Uterus (tissue), 4 donors: Measurements from ENCODE around the gene CHRNB1. TPM values are rescaled to one million over a fixed set of nuclear protein-coding genes. Genes with fewer than 3 reads are reported as not detected.

Source experiments
- DNase-seq, 2 donors: peaks; one replicate each; pipeline ENCODE4 v3.0.0-alpha.2; 2019 to 2020
- H3K27ac ChIP-seq, 2 donors: fragments of 200-600 bp; sonication (generic); 1 replicate in 1 of 2; 2 replicates in 1 of 2; pipeline ENCODE4 v1.5.1; 2016 to 2018
- H3K27me3 ChIP-seq, 2 donors: fragments of 200-600 bp; sonication (generic); one replicate each; pipeline ENCODE4 v1.5.1; 2018 to 2019; ENCODE audit warnings: control low read depth in 1 of 2
- H3K36me3 ChIP-seq, 2 donors: fragments of 200-600 bp; sonication (generic); one replicate each; pipeline ENCODE4 v1.5.1; 2019; ENCODE audit warnings: control low read depth in 1 of 2
- H3K4me1 ChIP-seq, 2 donors: fragments of 200-600 bp; sonication (generic); one replicate each; pipeline ENCODE4 v1.5.1; 2018 to 2019; ENCODE audit warnings: control low read depth in 1 of 2
- H3K4me3 ChIP-seq, 2 donors: fragments of 200-600 bp; sonication (generic); 1 replicate in 1 of 2; 2 replicates in 1 of 2; pipeline ENCODE4 v1.5.1; 2018 to 2019; ENCODE audit warnings: mild to moderate bottlenecking in 1 of 2
- H3K9me3 ChIP-seq, 2 donors: fragments of 200-600 bp; sonication (generic); one replicate each; pipeline ENCODE4 v1.5.1; 2019; ENCODE audit warnings: control low read depth in 1 of 2
- POLR2A ChIP-seq, 2 donors: fragments of 450-650 bp; IDR thresholded peaks; one replicate each; pipeline ENCODE4 v1.6.1; 2016; ENCODE audit warnings: antibody characterized with exemption in 2 of 2, mild to moderate bottlenecking in 1 of 2, moderate library complexity in 1 of 2
- intact Hi-C: fragments of 100-400 bp; cut with DNase I; formaldehyde crosslinking; loops from one replicate; pipeline ENCODE4 v1.15.1; 2023; ENCODE audit warnings: low total_unique reads
- total RNA-seq, 4 donors: library from RNA; depleted of rRNA in 3 of 4; stranded (reverse); fragments of >200 nt in 3 of 4; gene quantifications; one replicate each; pipeline versions ENCODE4 v1.1.0 to v1.2.4, GENCODE V29; 2014 to 2023
- TF ChIP-seq, protein P1 (sequence below), 4 experiments: fragments of 200-600 bp in 2 of 4; fragments of 450-650 bp in 2 of 4; sonication (generic) in 2 of 4; IDR thresholded peaks; one replicate each; pipeline ENCODE4 v1.5.1; 2016 to 2019; ENCODE audit warnings: antibody characterized with exemption in 4 of 4, mild to moderate bottlenecking in 2 of 4, moderate library complexity in 1 of 4
- donor health status: DM: yes; HTN: yes; CAD: no.

Gene CHRNB1
- total RNA-seq, 4 donors from 2014 or later: 3.2 to 16.9 (median 10.9) TPM

DNA sequence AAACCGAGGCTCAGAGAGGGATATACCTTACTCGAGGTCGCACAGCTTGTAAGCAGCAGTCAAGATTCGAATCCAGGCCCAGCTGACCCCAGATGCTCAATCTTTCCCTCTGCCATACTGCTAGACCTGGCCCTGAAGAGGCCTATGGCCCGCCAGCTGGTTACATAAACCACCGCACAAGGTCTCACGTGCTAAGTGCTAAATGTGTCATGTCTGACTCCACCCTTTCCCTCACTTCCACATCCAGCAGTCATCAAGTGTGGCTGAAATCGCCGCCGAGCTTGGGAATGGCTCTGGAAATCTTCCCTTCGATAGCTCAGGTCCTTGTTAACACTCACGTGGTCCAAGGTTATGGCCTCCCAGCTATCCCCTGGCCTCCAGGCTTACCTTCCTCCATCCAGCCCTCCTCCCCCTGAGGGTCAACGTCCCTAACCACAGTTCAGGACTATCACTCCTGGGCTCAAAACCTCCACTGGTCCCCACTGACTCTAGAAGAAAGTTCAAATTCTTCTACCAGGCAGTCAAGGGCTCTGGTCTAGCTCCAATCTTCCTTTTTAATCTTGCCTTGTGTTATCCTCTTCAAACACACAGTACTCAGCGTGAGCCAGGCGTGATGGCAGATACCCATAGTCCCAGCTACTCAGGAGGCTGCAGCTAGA is 31.0 kb downstream of the CHRNB1 start:
- TF ChIP-seq, protein P1, sequence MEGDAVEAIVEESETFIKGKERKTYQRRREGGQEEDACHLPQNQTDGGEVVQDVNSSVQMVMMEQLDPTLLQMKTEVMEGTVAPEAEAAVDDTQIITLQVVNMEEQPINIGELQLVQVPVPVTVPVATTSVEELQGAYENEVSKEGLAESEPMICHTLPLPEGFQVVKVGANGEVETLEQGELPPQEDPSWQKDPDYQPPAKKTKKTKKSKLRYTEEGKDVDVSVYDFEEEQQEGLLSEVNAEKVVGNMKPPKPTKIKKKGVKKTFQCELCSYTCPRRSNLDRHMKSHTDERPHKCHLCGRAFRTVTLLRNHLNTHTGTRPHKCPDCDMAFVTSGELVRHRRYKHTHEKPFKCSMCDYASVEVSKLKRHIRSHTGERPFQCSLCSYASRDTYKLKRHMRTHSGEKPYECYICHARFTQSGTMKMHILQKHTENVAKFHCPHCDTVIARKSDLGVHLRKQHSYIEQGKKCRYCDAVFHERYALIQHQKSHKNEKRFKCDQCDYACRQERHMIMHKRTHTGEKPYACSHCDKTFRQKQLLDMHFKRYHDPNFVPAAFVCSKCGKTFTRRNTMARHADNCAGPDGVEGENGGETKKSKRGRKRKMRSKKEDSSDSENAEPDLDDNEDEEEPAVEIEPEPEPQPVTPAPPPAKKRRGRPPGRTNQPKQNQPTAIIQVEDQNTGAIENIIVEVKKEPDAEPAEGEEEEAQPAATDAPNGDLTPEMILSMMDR (IDR thresholded peaks at IDR 0.05): no peak
- TF ChIP-seq POLR2A (IDR thresholded peaks at IDR 0.05): peak in 1 of 2 donors; percentile 24
- no peaks in the 10 kb centered on the region for H3K27me3 ChIP-seq
- H3K36me3 ChIP-seq: no peaks in the 10 kb centered on the region
- H3K4me3 ChIP-seq: no peak overlapping the region
- H3K27ac ChIP-seq: peak overlapping the region; percentile 99 to 100
- peak; percentile 59 to 71 for DNase-seq
- intact Hi-C loops: no loop called here
- no peaks in the 10 kb centered on the region for H3K9me3 ChIP-seq
- H3K4me1 ChIP-seq: peaks cover 0 to 4% of the 10 kb centered on the region in 2 donors

DNA sequence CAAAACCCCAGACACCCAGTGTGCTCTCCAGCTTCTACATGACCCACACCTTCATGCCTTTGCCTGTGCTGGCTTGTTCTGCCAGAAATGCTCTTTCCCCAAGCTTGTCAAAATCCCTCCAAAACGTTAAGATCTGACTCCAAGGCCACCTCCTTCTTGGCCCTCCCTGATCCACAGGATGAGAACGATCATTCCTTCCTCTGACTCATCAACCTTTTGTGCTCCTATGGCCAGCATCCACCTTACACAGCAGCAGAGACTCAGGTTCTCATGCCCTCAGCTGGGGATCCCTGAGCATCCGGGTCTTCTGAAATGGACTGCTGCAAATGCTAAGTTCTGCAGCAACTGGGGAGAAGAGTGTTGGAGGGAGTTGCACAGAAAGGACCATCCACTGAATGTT is 31.6 kb downstream of the CHRNB1 start:
- H3K4me3 ChIP-seq: no peak overlapping the region
- no peaks in the 10 kb centered on the region for H3K27me3 ChIP-seq
- no peak for DNase-seq
- no peaks in the 10 kb centered on the region for H3K9me3 ChIP-seq
- H3K27ac ChIP-seq: peak overlapping the region; percentile 99 to 100
- intact Hi-C loops: no loop called here
- TF ChIP-seq, protein P1 (IDR thresholded peaks at IDR 0.05): no peak
- no peak for TF ChIP-seq POLR2A (IDR thresholded peaks at IDR 0.05)
- H3K4me1 ChIP-seq: peaks cover 0 to 4% of the 10 kb centered on the region in 2 donors
- no peaks in the 10 kb centered on the region for H3K36me3 ChIP-seq

DNA sequence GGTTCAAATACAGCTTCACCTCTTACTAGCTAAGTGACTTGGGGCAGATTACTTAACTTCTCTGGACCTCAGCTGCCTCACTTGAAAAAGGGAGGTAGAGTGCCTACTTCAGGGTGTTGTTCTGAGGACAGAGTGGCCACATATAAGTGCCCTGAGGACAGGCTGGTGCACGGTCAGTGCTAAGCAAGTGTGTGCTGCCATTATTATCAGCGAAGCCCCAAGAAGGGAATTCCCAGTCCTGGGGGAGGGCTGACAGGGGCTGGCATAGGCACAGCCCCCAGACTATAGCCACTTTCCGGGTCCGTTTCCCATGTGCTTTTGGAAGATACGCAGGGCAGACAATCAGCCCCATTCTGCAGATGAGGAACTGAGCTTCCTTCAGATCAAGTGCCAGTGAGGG is 32.1 kb downstream of the CHRNB1 start:
- Histone ChIP-seq H3K27me3 (no peaks in the 10 kb centered on the region), H3K4me1 (peaks cover 0 to 4% of the 10 kb centered on the region in 2 donors), H3K36me3 (no peaks in the 10 kb centered on the region), H3K9me3 (no peaks in the 10 kb centered on the region), H3K27ac (peak overlapping the region; percentile 99 to 100), H3K4me3 (peak overlapping the region in 1 of 2 donors; percentile 95)
- intact Hi-C loops: no loop called here
- DNase-seq: no peak
- no peak for TF ChIP-seq POLR2A (IDR thresholded peaks at IDR 0.05)
- TF ChIP-seq, protein P1 (IDR thresholded peaks at IDR 0.05): no peak

DNA sequence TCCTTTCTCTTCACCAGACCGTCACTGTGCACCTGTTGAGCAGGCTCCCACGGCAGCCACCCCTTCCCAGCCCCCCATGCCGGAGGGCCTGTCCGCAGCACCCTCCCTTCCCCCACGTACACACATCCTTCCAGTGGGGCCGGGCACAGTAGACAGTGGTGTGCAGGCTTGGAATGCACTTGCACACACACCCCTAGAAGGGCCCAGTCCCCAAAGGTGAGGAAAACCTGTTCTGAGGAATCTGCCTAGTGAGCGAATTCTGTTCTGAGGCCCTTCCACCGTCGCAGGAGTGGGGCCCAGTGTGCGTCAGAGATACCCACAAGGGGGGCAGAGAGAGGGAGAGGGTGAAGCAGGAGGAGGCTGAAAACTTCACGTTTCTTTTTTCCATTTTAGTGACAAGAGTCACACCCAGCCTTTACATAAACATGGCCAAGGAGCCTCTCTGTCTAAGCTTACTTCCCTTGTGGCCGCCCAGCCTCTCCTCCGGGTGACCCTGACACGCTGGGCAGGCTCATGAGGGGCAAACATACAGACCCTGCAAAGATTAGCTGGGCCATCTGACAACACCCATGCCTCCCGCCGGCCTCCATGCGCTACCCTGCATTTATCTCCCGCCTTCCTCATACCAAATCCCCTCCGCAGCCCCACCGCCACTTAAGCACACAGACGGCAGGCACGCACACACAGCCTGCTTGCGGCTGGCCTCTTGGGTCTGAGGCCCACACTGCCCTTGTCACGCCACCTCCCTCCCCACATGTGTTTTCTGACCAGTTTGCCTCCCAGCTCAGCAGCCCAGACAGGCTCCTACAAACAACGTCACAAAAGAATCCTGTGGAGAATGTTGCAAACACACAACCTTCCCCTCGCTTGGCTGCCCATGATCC is 32.8 kb downstream of the CHRNB1 start:
- H3K36me3 ChIP-seq: no peaks in the 10 kb centered on the region
- no peaks in the 10 kb centered on the region for H3K9me3 ChIP-seq
- peaks cover 0 to 4% of the 10 kb centered on the region in 2 donors for H3K4me1 ChIP-seq
- H3K4me3 ChIP-seq: peak overlapping the region; percentile 78 to 95
- intact Hi-C loops: no loop called here
- TF ChIP-seq, protein P1 (IDR thresholded peaks at IDR 0.05): no peak
- TF ChIP-seq POLR2A (IDR thresholded peaks at IDR 0.05): peak in 1 of 2 donors; percentile 32
- no peaks in the 10 kb centered on the region for H3K27me3 ChIP-seq
- peak overlapping the region; percentile 99 to 100 for H3K27ac ChIP-seq
- no peak for DNase-seq
